Fibroblast of villous mesenchyme (primary cell): ENCODE measurements around the gene PDE2A. TPM values are rescaled to one million over a fixed set of nuclear protein-coding genes. Genes with fewer than 3 reads are reported as not detected.

Experiments
- DNase-seq: peaks from one replicate; pipeline ENCODE4 v3.0.0-alpha.2; 2010; ENCODE audit warnings: low read depth
- H3K4me3 ChIP-seq: 2 replicates; pipeline ENCODE4 v1.5.1; 2011; ENCODE audit warnings: low read depth, mild to moderate bottlenecking, low read length
- total RNA-seq: library from RNA; depleted of rRNA; stranded (reverse); fragments of >200 nt; gene quantifications from 2 replicates; pipeline ENCODE4 v1.2.3, GENCODE V29; 2012
- TF ChIP-seq, protein P1 (sequence below): IDR thresholded peaks from 2 replicates; pipeline ENCODE4 v1.5.1; 2012; ENCODE audit warnings: low read depth, mild to moderate bottlenecking, low read length; ENCODE audit not compliant: insufficient read depth

PDE2A gene
- total RNA-seq, 1 donor: under 0.01 TPM

DNA sequence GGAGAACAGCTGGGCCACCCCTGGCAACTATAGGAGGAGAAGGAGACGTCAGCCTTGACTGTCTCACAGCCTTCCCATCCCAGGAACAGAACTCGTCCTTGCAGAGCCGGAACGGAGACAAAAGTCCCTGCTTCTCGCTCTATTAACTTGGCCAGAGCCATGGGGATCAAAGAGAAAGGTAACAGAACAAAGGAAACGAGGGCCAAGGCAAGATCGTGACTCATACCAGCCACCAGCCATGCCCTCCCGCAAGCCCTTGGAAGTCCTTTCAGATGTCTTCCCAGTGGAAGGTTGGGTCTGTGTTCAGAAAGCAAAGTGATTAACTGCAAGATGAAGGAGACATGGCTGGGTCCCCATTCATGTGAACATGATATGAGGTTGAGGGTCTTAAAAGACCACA lies 64.7 kb downstream of the PDE2A start:
- TF ChIP-seq, protein P1, sequence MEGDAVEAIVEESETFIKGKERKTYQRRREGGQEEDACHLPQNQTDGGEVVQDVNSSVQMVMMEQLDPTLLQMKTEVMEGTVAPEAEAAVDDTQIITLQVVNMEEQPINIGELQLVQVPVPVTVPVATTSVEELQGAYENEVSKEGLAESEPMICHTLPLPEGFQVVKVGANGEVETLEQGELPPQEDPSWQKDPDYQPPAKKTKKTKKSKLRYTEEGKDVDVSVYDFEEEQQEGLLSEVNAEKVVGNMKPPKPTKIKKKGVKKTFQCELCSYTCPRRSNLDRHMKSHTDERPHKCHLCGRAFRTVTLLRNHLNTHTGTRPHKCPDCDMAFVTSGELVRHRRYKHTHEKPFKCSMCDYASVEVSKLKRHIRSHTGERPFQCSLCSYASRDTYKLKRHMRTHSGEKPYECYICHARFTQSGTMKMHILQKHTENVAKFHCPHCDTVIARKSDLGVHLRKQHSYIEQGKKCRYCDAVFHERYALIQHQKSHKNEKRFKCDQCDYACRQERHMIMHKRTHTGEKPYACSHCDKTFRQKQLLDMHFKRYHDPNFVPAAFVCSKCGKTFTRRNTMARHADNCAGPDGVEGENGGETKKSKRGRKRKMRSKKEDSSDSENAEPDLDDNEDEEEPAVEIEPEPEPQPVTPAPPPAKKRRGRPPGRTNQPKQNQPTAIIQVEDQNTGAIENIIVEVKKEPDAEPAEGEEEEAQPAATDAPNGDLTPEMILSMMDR: no peak
- no peak overlapping the region for H3K4me3 ChIP-seq
- DNase-seq: no peak

DNA sequence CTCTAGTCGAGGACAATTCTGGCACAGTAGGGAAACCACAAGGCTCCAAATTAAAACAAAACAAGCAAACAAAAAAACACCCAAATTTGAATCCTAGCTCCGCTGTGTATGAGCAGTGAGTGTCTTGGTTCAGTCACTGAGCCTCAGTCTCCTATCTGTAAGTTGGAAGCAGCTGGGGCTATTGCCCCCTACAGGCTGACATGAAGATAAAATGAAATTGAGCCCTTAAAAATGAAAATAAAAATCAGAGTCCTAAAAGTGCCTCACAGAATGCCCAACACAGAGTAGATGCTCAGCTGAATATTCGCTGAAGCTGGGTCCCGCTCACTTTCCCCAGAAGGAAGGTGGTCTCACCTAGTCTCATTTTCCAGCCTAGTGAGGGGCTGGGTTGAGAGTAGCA lies 65.2 kb downstream of the PDE2A start:
- TF ChIP-seq, protein P1: peak; percentile 65
- DNase-seq: peak; percentile 40
- H3K4me3 ChIP-seq: no peak overlapping the region

DNA sequence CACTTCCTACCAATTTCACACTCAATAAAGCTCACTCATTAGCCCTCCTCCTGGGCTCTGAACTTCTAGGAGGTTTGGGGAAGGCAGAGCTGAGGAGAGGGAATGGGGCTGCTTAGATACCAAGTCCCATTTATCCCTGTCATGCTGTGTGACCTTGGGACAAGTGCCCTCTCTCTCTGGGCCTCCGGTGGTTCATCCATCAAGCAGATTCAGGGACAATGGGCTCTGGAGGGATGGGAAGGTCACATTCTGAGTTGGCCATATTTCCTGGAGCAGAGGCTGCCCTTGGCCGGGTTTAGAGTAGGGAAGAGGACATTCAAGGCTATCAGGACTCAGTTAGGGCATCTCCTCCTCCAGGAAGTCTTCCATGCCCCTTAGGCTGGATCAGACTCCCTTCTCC lies 66.7 kb downstream of the PDE2A start:
- TF ChIP-seq, protein P1: no peak
- no peak overlapping the region for H3K4me3 ChIP-seq
- no peak for DNase-seq

DNA sequence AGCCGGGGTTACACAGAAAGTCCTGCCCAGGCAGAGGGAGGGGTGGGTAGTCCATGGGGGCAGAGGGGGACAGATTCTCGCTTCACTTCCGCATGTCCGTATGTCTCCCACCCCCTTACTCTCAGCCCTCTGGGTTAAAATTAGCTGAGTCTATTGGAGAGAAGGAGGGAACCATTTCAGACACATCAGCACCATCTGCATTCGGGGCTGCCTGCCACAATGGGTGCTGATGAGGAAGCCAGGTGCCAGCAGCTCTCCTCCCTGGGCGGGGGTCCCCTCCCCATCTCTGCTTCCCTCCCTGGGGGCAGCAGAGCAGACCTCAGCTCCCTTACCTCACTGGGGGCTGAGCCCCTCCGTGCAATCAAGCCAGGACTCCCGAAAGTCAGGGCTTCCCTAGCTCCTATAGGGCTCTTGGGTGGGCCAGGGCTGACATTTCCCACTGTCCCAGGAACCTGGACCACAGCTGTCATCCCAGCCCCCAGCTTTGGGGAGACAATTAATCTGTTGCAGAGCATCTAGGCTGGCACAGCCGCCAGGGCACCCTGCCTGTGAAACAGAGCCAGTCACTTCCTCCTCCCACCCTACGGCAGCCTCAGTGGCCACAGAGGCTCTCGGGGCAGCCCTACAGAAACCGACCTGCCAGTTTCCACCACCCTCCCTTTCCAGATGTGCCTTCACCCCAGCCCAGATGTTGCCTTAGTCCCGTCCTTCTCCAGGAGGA lies 67.3 kb downstream of the PDE2A start:
- DNase-seq: no peak
- TF ChIP-seq, protein P1: no peak
- no peak overlapping the region for H3K4me3 ChIP-seq

DNA sequence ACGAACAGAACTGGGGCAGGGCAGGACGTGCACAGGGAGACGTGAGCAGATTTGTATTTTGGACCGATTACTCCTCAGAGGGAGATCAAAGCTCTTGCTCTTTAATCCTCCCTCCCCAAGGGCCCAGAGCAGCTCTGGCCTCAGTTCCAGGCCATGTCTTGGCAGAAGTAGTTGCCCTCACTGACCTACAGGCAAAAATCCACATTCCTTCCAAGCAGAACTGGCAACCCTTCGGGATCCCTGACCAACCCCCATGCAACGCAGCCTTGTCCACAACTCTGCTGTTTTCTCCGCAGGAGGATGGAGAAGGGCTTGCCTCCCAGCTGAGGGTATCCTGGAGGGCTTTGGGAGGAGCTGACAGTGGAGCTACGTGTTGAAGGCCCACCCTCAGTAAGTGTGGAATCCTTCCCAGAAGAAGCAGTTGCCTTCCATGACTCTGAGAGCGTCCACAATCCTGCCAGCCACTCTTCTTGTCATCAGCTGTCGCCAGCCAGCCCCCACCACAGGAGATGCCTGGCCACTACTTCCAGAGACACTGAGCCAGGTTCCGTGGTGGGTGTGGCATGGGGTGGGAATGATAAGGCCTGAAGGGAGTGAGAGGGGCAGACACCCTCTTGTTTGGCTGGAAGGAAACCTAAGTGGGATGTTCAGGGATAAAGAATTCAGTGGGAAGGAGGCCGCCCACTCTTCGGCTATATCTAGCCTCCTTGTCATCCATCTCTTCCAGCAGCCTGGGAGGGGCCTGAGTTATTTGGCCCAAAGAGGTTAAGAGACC lies 68.1 kb downstream of the PDE2A start:
- no peak for DNase-seq
- no peak overlapping the region for H3K4me3 ChIP-seq

DNA sequence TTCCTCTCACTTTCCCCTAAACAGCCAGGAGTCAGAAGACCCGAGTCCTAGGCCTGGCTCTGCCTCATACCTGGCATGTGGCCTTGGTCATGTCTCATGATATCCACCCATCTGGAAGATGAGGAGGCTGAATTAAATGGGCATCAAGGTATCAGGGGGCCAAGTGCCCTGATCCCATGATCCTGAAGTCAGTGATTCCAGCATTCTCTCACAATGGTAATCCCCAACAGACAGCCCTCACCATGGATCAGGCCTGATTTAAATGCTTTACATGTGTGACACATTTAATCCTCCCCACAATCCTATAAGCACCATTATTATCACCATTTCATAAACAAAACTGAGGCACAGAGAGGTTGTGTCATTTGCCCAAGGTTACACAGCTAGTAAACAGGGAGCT lies 70.0 kb downstream of the PDE2A start:
- no peak for DNase-seq
- TF ChIP-seq, protein P1: no peak
- no peak overlapping the region for H3K4me3 ChIP-seq

More for the DNA sequence above, 68.1 kb downstream of the PDE2A start:
- TF ChIP-seq, protein P1: no peak
